B cell (primary cell): ENCODE results near the gene ASB11. TPM values are rescaled to one million over a fixed set of nuclear protein-coding genes. Genes with fewer than 3 reads are reported as not detected.

Source experiments
- ATAC-seq: fragments of 200-7000 bp; cut with Tn5 transposase; one replicate; pipeline ENCODE4 v1.10.0; 2021; ENCODE audit warnings: low read depth, mild to moderate bottlenecking, moderate number of reproducible peaks, moderate library complexity
- CTCF ChIA-PET: fragments of 350-600 bp; sonication (Branson Sonifier 250); formaldehyde crosslinking; loops from one replicate; lab custom pipeline; 2021; ENCODE audit warnings: antibody characterized with exemption, inconsistent platforms; lab: Charles Lee
- POLR2A ChIA-PET: fragments of 350-600 bp; sonication (Branson Sonifier 250); formaldehyde crosslinking; loops from one replicate; lab custom pipeline; 2021; ENCODE audit warnings: antibody characterized with exemption; lab: Charles Lee
- DNase-seq: peaks from one replicate; pipeline ENCODE4 v3.0.0; 2013
- H2AFZ ChIP-seq: 2 replicates; pipeline ENCODE4 v1.6.1; 2012; ENCODE audit warnings: mild to moderate bottlenecking, low read depth, low read length; ENCODE audit not compliant: insufficient read depth, poor library complexity, severe bottlenecking
- H3K27ac ChIP-seq, 2 donors: 1 replicate in 1 of 2; 2 replicates in 1 of 2; pipeline ENCODE4 v1.5.1; 2012 to 2013; ENCODE audit warnings: low read length in 2 of 2, mild to moderate bottlenecking in 2 of 2, moderate library complexity in 1 of 2
- H3K27me3 ChIP-seq, 4 experiments: fragments of 200-600 bp in 1 of 4; sonication (generic) in 1 of 4; replicated peaks in 1 of 4; 1 replicate in 2 of 4; 2 replicates in 2 of 4; pipeline versions ENCODE4 v1.6.1 to v1.7.0; 2013 to 2016; ENCODE audit warnings: low read length in 3 of 4, mild to moderate bottlenecking in 2 of 4, mixed read lengths in 1 of 4, moderate library complexity in 1 of 4; ENCODE audit not compliant: insufficient read depth in 4 of 4, control insufficient read depth in 3 of 4; ENCODE audit errors: control extremely low read depth in 1 of 4
- H3K36me3 ChIP-seq, 2 experiments: replicated peaks in 1 of 2; 1 replicate in 1 of 2; 2 replicates in 1 of 2; pipeline versions ENCODE4 v1.6.1 to v1.7.1; 2013; ENCODE audit warnings: low read length in 1 of 2; ENCODE audit not compliant: insufficient read depth in 2 of 2, control insufficient read depth in 1 of 2; ENCODE audit errors: control extremely low read depth in 1 of 2, extremely low read depth in 1 of 2
- H3K4me1 ChIP-seq, 2 donors: fragments of 200-600 bp in 1 of 2; sonication (generic) in 1 of 2; 1 replicate in 1 of 2; 2 replicates in 1 of 2; pipeline versions ENCODE4 v1.5.1 to v1.6.1; 2013 to 2017; ENCODE audit warnings: low read length in 2 of 2; ENCODE audit not compliant: control insufficient read depth in 2 of 2, insufficient read depth in 2 of 2
- H3K4me2 ChIP-seq: replicated peaks from 2 replicates; pipeline ENCODE3; 2012; ENCODE audit warnings: mild to moderate bottlenecking, low read depth, low read length; ENCODE audit not compliant: poor library complexity, severe bottlenecking
- H3K4me3 ChIP-seq, 5 experiments: fragments of 200-600 bp in 1 of 5; sonication (generic) in 1 of 5; 1 replicate in 3 of 5; 2 replicates in 2 of 5; pipeline versions ENCODE4 v1.5.1 to v1.7.0; 2011 to 2016; ENCODE audit warnings: low read length in 4 of 5, mild to moderate bottlenecking in 4 of 5, low read depth in 2 of 5, control low read depth in 1 of 5, moderate library complexity in 1 of 5; ENCODE audit not compliant: insufficient read depth in 1 of 5; ENCODE audit errors: control extremely low read depth in 1 of 5, extremely low read depth in 1 of 5
- H3K79me2 ChIP-seq: fragments of 200-600 bp; sonication (generic); one replicate; pipeline ENCODE4 v1.6.0; 2016; ENCODE audit warnings: low read length; ENCODE audit not compliant: control insufficient read depth, insufficient read depth
- H3K9ac ChIP-seq: fragments of 200-600 bp; sonication (generic); 2 replicates; pipeline ENCODE4 v1.6.1; 2017; ENCODE audit warnings: mild to moderate bottlenecking, low read length, moderate library complexity
- H3K9me3 ChIP-seq, 3 donors: one replicate each; pipeline versions ENCODE4 v1.6.1 to v1.7.1; 2013; ENCODE audit warnings: low read length in 2 of 3; ENCODE audit not compliant: control insufficient read depth in 2 of 3, insufficient read depth in 1 of 3; ENCODE audit errors: control extremely low read depth in 1 of 3
- H4K20me1 ChIP-seq: 2 replicates; pipeline ENCODE4 v1.6.0; 2012; ENCODE audit warnings: mild to moderate bottlenecking, low read length; ENCODE audit not compliant: insufficient read depth, control insufficient read depth, poor library complexity, severe bottlenecking
- H3K27ac Mint-ChIP-seq: one replicate; pipeline ENCODE4 v1.8.0; 2021; ENCODE audit warnings: mixed read lengths
- H3K27me3 Mint-ChIP-seq: one replicate; pipeline ENCODE4 v1.8.0; 2021; ENCODE audit warnings: mixed read lengths
- H3K4me1 Mint-ChIP-seq: one replicate; pipeline ENCODE4 v1.8.0; 2021; ENCODE audit warnings: mixed read lengths
- H3K4me3 Mint-ChIP-seq: one replicate; pipeline ENCODE4 v1.8.0; 2021; ENCODE audit warnings: mixed read lengths
- H3K9me3 Mint-ChIP-seq: one replicate; pipeline ENCODE4 v1.8.0; 2022; ENCODE audit warnings: mixed read lengths; ENCODE audit not compliant: insufficient read depth
- EZH2 ChIP-seq: IDR thresholded peaks from 2 replicates; pipeline ENCODE4 v1.6.1; 2012; ENCODE audit warnings: borderline replicate concordance, low read depth, mild to moderate bottlenecking, moderate library complexity, low read length; ENCODE audit not compliant: insufficient read depth, poor library complexity, severe bottlenecking
- WGBS: methylation state at CpG from one replicate; pipeline ENCODE4 v1.1.5; 2013; ENCODE audit warnings: missing lambda C conversion rate; ENCODE audit not compliant: insufficient coverage; 5-methylcytosine and 5-hydroxymethylcytosine counted together
- intact Hi-C: fragments of 100-400 bp; cut with micrococcal nuclease; formaldehyde crosslinking; loops from one replicate; pipeline ENCODE4 v1.10.0; 2022
- polyA plus RNA-seq: library from polyadenylated mRNA; depleted of rRNA; stranded (reverse); fragments of >200 nt; gene quantifications from 2 replicates; pipeline ENCODE4 v1.2.3, GENCODE V29; 2012
- total RNA-seq, 2 donors: library from RNA; stranded (reverse); fragments of 120-200 nt in 1 of 2; gene quantifications; 1 replicate in 1 of 2; 2 replicates in 1 of 2; pipeline versions ENCODE4 v1.2.3 to v1.2.4, GENCODE V29; 2013 to 2022
- TF ChIP-seq, protein P1 (sequence below): fragments of 200-600 bp; IDR thresholded peaks from one replicate; pipeline ENCODE4 v1.8.0; 2022; ENCODE audit warnings: antibody characterized with exemption, mild to moderate bottlenecking

ASB11 gene
- total and polyA plus RNA-seq, 2 donors (not counting 1 experiment from before 2014, with no cell fraction given): not detected

DNA sequence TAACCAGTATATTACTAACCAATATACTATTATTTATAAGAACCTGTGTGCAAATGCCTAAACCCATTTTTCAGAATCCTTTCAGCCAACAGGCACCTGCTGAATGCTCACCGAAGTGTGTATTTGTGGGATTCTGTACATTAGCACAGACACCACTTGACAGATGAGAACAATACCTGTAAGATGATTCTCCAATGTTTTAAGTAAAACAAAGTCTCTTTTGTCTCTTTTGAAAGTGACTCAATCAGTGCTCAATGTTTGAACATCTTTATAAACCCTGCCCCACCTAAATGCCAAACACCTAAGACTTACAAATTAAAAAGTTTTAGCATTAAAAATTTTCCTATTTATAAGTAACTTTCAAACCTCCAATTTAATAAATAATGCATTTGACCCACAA lies 46.3 kb downstream of the ASB11 start:
- H3K9me3 Mint-ChIP-seq: no peaks in the 10 kb centered on the region
- no peaks in the 10 kb centered on the region for H3K4me1 Mint-ChIP-seq
- ChIA-PET CTCF (no interaction called here), POLR2A (no interaction called here)
- Histone ChIP-seq H3K4me2 (no peak overlapping the region), H3K9ac (no peak overlapping the region), H3K4me1 (no peaks in the 10 kb centered on the region), H3K4me3 (no peak overlapping the region), H3K27me3 (no peaks in the 10 kb centered on the region), H3K9me3 (no peaks in the 10 kb centered on the region), H4K20me1 (no peaks in the 10 kb centered on the region), H3K79me2 (no peaks in the 10 kb centered on the region), H2AFZ (no peak overlapping the region), H3K36me3 (no peaks in the 10 kb centered on the region), H3K27ac (no peak overlapping the region)
- no peak overlapping the region for H3K27ac Mint-ChIP-seq
- intact Hi-C loops: no loop called here
- no peak for DNase-seq
- ATAC-seq: no peak
- H3K4me3 Mint-ChIP-seq: no peak overlapping the region
- H3K27me3 Mint-ChIP-seq: no peaks in the 10 kb centered on the region
- TF ChIP-seq, protein P1, sequence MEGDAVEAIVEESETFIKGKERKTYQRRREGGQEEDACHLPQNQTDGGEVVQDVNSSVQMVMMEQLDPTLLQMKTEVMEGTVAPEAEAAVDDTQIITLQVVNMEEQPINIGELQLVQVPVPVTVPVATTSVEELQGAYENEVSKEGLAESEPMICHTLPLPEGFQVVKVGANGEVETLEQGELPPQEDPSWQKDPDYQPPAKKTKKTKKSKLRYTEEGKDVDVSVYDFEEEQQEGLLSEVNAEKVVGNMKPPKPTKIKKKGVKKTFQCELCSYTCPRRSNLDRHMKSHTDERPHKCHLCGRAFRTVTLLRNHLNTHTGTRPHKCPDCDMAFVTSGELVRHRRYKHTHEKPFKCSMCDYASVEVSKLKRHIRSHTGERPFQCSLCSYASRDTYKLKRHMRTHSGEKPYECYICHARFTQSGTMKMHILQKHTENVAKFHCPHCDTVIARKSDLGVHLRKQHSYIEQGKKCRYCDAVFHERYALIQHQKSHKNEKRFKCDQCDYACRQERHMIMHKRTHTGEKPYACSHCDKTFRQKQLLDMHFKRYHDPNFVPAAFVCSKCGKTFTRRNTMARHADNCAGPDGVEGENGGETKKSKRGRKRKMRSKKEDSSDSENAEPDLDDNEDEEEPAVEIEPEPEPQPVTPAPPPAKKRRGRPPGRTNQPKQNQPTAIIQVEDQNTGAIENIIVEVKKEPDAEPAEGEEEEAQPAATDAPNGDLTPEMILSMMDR: no peak
- no peak for TF ChIP-seq EZH2
- WGBS: no CpG with 5 or more reads among the region's 1 CpG

GRCh38 chrX:15254852-15255251 lies 60.6 kb downstream of the ASB11 start:
- POLR2A ChIA-PET: no interaction called here
- no peak overlapping the region for H2AFZ ChIP-seq
- no peak for ATAC-seq

More at GRCh38 chrX:15254852-15255251, 60.6 kb downstream of the ASB11 start:
- Mint-ChIP-seq H3K4me1 (no peaks in the 10 kb centered on the region), H3K9me3 (no peaks in the 10 kb centered on the region), H3K27me3 (no peaks in the 10 kb centered on the region), H3K27ac (no peak overlapping the region), H3K4me3 (no peak overlapping the region)
- no peaks in the 10 kb centered on the region for H4K20me1 ChIP-seq
- H3K27ac ChIP-seq: no peak overlapping the region
- H3K27me3 ChIP-seq: no peaks in the 10 kb centered on the region
- no peak overlapping the region for H3K4me3 ChIP-seq
- H3K4me2 ChIP-seq: no peak overlapping the region
- no peaks in the 10 kb centered on the region for H3K4me1 ChIP-seq
- TF ChIP-seq, protein P1: no peak
- TF ChIP-seq EZH2: no peak
- CTCF ChIA-PET: no interaction called here
- H3K36me3 ChIP-seq: no peaks in the 10 kb centered on the region
- no peaks in the 10 kb centered on the region for H3K79me2 ChIP-seq
- H3K9me3 ChIP-seq: no peaks in the 10 kb centered on the region
- no peak for DNase-seq
- H3K9ac ChIP-seq: no peak overlapping the region
- intact Hi-C loops: no loop called here
